Gastroesophageal sphincter (tissue), 3 donors: ENCODE measurements around the gene SLC35B2.

Experiments
- CTCF ChIP-seq, 4 experiments: fragments of 200-600 bp in 2 of 4; fragments of 450-650 bp in 2 of 4; sonication (generic) in 1 of 4; IDR thresholded peaks; one replicate each; pipeline ENCODE4 v1.5.1; 2017 to 2019; ENCODE audit warnings: antibody characterized with exemption in 4 of 4, mild to moderate bottlenecking in 2 of 4, moderate library complexity in 2 of 4
- POLR2A ChIP-seq, 2 donors: fragments of 450-650 bp; IDR thresholded peaks; one replicate each; pipeline ENCODE4 v1.6.1; 2017; ENCODE audit warnings: antibody characterized with exemption in 2 of 2, mild to moderate bottlenecking in 2 of 2, moderate library complexity in 1 of 2
- POLR2AphosphoS5 ChIP-seq: sonication (generic); formaldehyde crosslinking; IDR thresholded peaks from one replicate; pipeline ENCODE4 v1.6.1; 2017; ENCODE audit warnings: antibody characterized with exemption

GRCh38 chr6:44238687-44239350 lies 18.5 kb downstream of the SLC35B2 start:
- no peak for TF ChIP-seq POLR2AphosphoS5
- no peak for TF ChIP-seq CTCF (IDR thresholded peaks at IDR 0.05)
- no peak for TF ChIP-seq POLR2A (IDR thresholded peaks at IDR 0.05)
